RWPE2 (cell line): ENCODE measurements around the gene TLNRD1.

Source experiments
- ATAC-seq: fragments of 200-7000 bp; cut with Tn5 transposase; 3 replicates; pipeline ENCODE4 v1.9.1; 2021; ENCODE audit warnings: low read depth
- DNase-seq: peaks from one replicate; pipeline ENCODE4 v3.0.0-alpha.2; 2020; ENCODE audit warnings: low spot score
- H3K27ac ChIP-seq: fragments of 450-650 bp; 2 replicates; pipeline ENCODE4 v1.5.1; 2017; ENCODE audit warnings: mild to moderate bottlenecking; ENCODE audit not compliant: poor library complexity, severe bottlenecking
- H3K27me3 ChIP-seq: fragments of 250-450 bp; sonication (Bioruptor Pico); 2 replicates; pipeline ENCODE4 v1.5.1; 2021; ENCODE audit warnings: mild to moderate bottlenecking, moderate library complexity; ENCODE audit not compliant: insufficient read depth, poor library complexity, severe bottlenecking
- H3K36me3 ChIP-seq: fragments of 250-450 bp; sonication (Bioruptor Pico); 2 replicates; pipeline ENCODE4 v1.5.1; 2020; ENCODE audit warnings: low read depth, mild to moderate bottlenecking, moderate library complexity
- H3K4me1 ChIP-seq: fragments of 250-450 bp; sonication (Bioruptor Pico); 2 replicates; pipeline ENCODE4 v1.5.1; 2021; ENCODE audit warnings: mild to moderate bottlenecking, moderate library complexity; ENCODE audit not compliant: insufficient read depth, poor library complexity, severe bottlenecking
- H3K4me3 ChIP-seq: fragments of 250-450 bp; sonication (Bioruptor Pico); 2 replicates; pipeline ENCODE4 v1.5.1; 2021; ENCODE audit warnings: mild to moderate bottlenecking, moderate library complexity; ENCODE audit not compliant: severe bottlenecking
- H3K9me3 ChIP-seq: fragments of 250-450 bp; sonication (Bioruptor Pico); 2 replicates; pipeline ENCODE4 v1.5.1; 2021; ENCODE audit warnings: mild to moderate bottlenecking, moderate library complexity; ENCODE audit not compliant: severe bottlenecking
- CTCF ChIP-seq: fragments of 450-650 bp; IDR thresholded peaks from one replicate; pipeline ENCODE4 v1.5.1; 2017; ENCODE audit warnings: mild to moderate bottlenecking, moderate library complexity; ENCODE audit not compliant: poor library complexity, severe bottlenecking

Gene TLNRD1

DNA sequence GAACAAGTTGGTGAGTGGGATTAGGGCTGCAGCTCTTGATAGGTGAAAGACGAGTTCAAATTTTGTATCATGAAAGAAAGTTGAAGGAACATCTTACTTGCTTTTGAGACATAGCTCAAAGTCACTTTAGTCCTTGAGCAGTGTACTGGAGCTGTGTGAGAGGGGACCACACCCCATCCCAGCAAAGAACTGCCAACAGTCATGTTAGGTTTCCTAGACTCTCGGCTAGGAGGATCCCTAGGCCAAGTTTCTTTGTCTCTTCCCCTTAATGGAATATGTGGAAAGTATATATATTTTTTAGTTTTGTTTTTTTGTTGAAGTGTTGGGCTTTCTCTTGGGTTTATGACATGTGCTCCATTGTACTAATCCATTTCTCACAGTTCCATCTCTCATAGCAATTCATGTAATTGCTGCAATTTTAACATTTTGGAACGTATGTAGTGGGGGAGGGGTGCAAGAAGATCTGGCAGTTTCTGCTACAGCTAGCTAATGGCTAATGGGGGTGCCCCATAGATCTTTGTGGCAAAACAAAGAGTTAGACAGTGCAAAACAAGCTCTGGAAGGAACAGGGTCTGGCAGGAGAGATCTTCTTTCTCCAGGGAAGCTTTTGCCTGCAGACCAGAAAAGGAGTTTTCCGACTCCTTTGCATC is 25.1 kb downstream of the TLNRD1 start:
- no peak for ATAC-seq
- Histone ChIP-seq H3K36me3 (no peaks in the 10 kb centered on the region), H3K27me3 (no peaks in the 10 kb centered on the region), H3K9me3 (no peaks in the 10 kb centered on the region), H3K4me1 (no peaks in the 10 kb centered on the region), H3K4me3 (no peak overlapping the region), H3K27ac (no peak overlapping the region)
- DNase-seq: no peak
- TF ChIP-seq CTCF: no peak

- Histone ChIP-seq H3K4me1 (no peaks in the 10 kb centered on the region), H3K27ac (no peak overlapping the region), H3K9me3 (no peaks in the 10 kb centered on the region), H3K4me3 (no peak overlapping the region), H3K36me3 (no peaks in the 10 kb centered on the region), H3K27me3 (no peaks in the 10 kb centered on the region)
- no peak for TF ChIP-seq CTCF
- DNase-seq (no peak), ATAC-seq (no peak)
These were observed 26.3 kb downstream of the TLNRD1 start for GRCh38 chr15:81026836-81027599.

DNA sequence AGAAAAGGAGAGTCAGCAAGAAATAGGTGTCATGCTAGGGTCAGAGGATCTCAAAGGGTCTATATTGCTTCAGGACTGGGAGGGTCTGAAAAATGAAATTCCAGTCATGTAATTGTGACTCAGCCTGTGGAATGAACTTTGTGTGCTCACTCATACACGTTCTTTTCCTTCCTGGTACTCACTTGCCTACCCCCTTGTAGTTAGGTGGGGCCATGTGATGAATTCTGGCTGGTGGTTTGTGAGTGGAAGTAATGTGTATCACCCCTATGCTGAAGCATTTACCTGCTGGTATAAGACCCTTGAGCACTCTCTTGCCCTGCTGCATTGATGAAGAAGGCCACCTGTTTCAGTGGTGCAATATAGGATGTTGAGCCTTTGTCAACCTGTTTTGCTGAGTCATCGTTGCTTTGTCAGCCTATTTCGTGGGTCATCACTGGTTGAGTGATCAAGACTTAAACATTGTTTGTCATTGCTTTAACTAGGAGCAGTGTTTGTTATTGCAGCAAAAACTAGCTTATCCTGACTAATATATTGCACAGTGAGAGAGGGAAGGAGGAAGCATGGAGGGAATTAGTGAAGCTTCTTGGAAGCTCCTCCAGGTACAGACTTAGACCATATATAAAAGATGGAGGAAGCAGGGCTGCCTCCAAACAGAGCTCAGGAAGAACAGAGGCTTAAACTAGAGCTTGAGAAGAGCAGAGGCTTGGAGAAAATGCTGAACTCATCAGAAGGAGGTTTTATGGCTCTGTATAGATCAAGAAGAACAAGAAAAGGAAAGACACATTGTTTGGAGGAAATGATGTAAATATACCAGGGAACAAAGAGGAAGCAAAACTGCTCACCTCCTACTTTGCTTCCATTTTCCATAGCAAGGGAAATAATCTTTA is 28.9 kb downstream of the TLNRD1 start:
- ATAC-seq: peak; percentile 71
- Histone ChIP-seq H3K4me1 (no peaks in the 10 kb centered on the region), H3K36me3 (no peaks in the 10 kb centered on the region), H3K9me3 (no peaks in the 10 kb centered on the region), H3K4me3 (no peak overlapping the region), H3K27me3 (no peaks in the 10 kb centered on the region), H3K27ac (no peak overlapping the region)
- no peak for DNase-seq
- TF ChIP-seq CTCF: no peak

DNA sequence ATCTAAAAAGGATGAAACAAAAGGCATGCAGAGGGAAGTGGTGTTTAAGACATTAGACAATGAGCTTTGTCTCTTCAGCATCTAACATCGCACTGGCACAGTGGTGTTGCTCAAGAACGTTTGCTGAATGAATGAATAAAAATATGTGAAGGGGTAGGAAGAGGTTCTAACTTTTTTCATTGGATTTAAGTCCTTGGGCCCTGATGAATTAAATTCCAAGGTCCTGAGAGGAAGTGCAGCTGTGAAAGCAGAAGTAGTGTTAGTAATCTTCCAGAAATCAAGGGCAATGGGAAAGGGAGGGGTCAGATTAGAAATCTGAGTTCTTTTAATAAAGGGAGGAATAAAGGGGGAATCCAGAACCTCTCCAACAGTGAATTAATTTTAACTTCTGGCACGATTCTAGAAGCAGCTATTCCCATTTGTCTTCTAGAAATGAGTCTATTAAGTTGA is 29.6 kb downstream of the TLNRD1 start:
- H3K9me3 ChIP-seq: no peaks in the 10 kb centered on the region
- no peaks in the 10 kb centered on the region for H3K27me3 ChIP-seq
- no peaks in the 10 kb centered on the region for H3K4me1 ChIP-seq
- H3K27ac ChIP-seq: no peak overlapping the region
- ATAC-seq (no peak), DNase-seq (no peak)
- H3K36me3 ChIP-seq: no peaks in the 10 kb centered on the region
- no peak overlapping the region for H3K4me3 ChIP-seq
- TF ChIP-seq CTCF: no peak
